ENCODE data around the gene HGFAC. TPM values are rescaled to one million over a fixed set of nuclear protein-coding genes. Genes with fewer than 3 reads are reported as not detected.

Gene HGFAC
- total and polyA plus RNA-seq, 2 experiments from 2014 or later: 2.0 to 2.3 TPM

- no peak for TF ChIP-seq CTCF (IDR thresholded peaks at IDR 0.05; ENCODE audit: low read depth, low read length)
- H3K9me3 ChIP-seq (ENCODE audit: low read depth): no peaks in the 10 kb centered on the region
- no peaks in the 10 kb centered on the region for H3K36me3 ChIP-seq
- no peaks in the 10 kb centered on the region for H3K27me3 ChIP-seq
- no peaks in the 10 kb centered on the region for H3K4me1 ChIP-seq (ENCODE audit: low read depth)
- DNase-seq (ENCODE audit: low read depth in 1 of 2, low spot score in 1 of 2): no peak
- H3K4me3 ChIP-seq: no peak overlapping the region
- H3K27ac ChIP-seq: no peak overlapping the region
Observed at GRCh38 chr4:3427706-3428446, 13.9 kb upstream of the HGFAC start.

- Histone ChIP-seq H3K4me1 (ENCODE audit: low read depth) (no peaks in the 10 kb centered on the region), H3K9me3 (ENCODE audit: low read depth) (no peaks in the 10 kb centered on the region), H3K27ac (no peak overlapping the region), H3K27me3 (no peaks in the 10 kb centered on the region), H3K36me3 (no peaks in the 10 kb centered on the region), H3K4me3 (no peak overlapping the region)
- TF ChIP-seq CTCF (IDR thresholded peaks at IDR 0.05; ENCODE audit: low read depth, low read length): no peak
- no peak for DNase-seq (ENCODE audit: low read depth in 1 of 2, low spot score in 1 of 2)
Observed at GRCh38 chr4:3429651-3430050, 12.1 kb upstream of the HGFAC start.

- no peaks in the 10 kb centered on the region for H3K27me3 ChIP-seq
- DNase-seq (ENCODE audit: low read depth in 1 of 2, low spot score in 1 of 2): no peak
- H3K4me1 ChIP-seq (ENCODE audit: low read depth): no peaks in the 10 kb centered on the region
- no peaks in the 10 kb centered on the region for H3K9me3 ChIP-seq (ENCODE audit: low read depth)
- no peaks in the 10 kb centered on the region for H3K36me3 ChIP-seq
- TF ChIP-seq CTCF (IDR thresholded peaks at IDR 0.05; ENCODE audit: low read depth, low read length): no peak
- H3K27ac ChIP-seq: no peak overlapping the region
- H3K4me3 ChIP-seq: no peak overlapping the region
Observed at GRCh38 chr4:3430524-3430923, 11.2 kb upstream of the HGFAC start.

GRCh38 chr4:3431446-3431993 is 10.2 kb upstream of the HGFAC start:
- no peak overlapping the region for H3K27ac ChIP-seq
- H3K4me1 ChIP-seq (ENCODE audit: low read depth): no peaks in the 10 kb centered on the region
- no peaks in the 10 kb centered on the region for H3K27me3 ChIP-seq
- no peaks in the 10 kb centered on the region for H3K36me3 ChIP-seq
- no peaks in the 10 kb centered on the region for H3K9me3 ChIP-seq (ENCODE audit: low read depth)
- H3K4me3 ChIP-seq: no peak overlapping the region
- no peak for TF ChIP-seq CTCF (IDR thresholded peaks at IDR 0.05; ENCODE audit: low read depth, low read length)
- no peak for DNase-seq (ENCODE audit: low read depth in 1 of 2, low spot score in 1 of 2)

GRCh38 chr4:3432381-3432790 is 9.4 kb upstream of the HGFAC start:
- no peak for DNase-seq (ENCODE audit: low read depth in 1 of 2, low spot score in 1 of 2)
- H3K4me1 ChIP-seq (ENCODE audit: low read depth): no peaks in the 10 kb centered on the region
- no peak overlapping the region for H3K4me3 ChIP-seq
- H3K27ac ChIP-seq: no peak overlapping the region
- no peaks in the 10 kb centered on the region for H3K27me3 ChIP-seq
- H3K36me3 ChIP-seq: no peaks in the 10 kb centered on the region
- TF ChIP-seq CTCF (IDR thresholded peaks at IDR 0.05; ENCODE audit: low read depth, low read length): no peak
- H3K9me3 ChIP-seq (ENCODE audit: low read depth): no peaks in the 10 kb centered on the region

All from cardiac muscle cell (in vitro differentiated cells and primary cell).